Activated T-helper 17 cell treated with anti-CD3 and anti-CD28 coated beads, Interleukin-2, amount 50 U/mL, for 72 hours (primary cell): ENCODE data around the gene ADAT2. TPM values are rescaled to one million over a fixed set of nuclear protein-coding genes. Genes with fewer than 3 reads are reported as not detected.
A peak's percentile ranks its signal among the peaks of the same experiment; 100 is the strongest.

Experiments
- ATAC-seq: fragments of 150-1000 bp; cut with Tn5 transposase; replicated peaks from 2 replicates; pipeline ENCODE4 v1.10.0; 2021; ENCODE audit warnings: mild to moderate bottlenecking, moderate library complexity
- H3K27ac Mint-ChIP-seq: one replicate; pipeline ENCODE4 v1.8.0; 2022; ENCODE audit warnings: mixed read lengths
- H3K27me3 Mint-ChIP-seq: one replicate; pipeline ENCODE4 v1.8.0; 2022; ENCODE audit warnings: mixed read lengths
- H3K36me3 Mint-ChIP-seq: one replicate; pipeline ENCODE4 v1.8.0; 2022; ENCODE audit warnings: low read depth, mild to moderate bottlenecking, mixed read lengths
- H3K4me1 Mint-ChIP-seq: one replicate; pipeline ENCODE4 v1.8.0; 2022; ENCODE audit warnings: mixed read lengths
- H3K4me3 Mint-ChIP-seq: one replicate; pipeline ENCODE4 v1.8.0; 2022; ENCODE audit warnings: mild to moderate bottlenecking, mixed read lengths
- H3K9me3 Mint-ChIP-seq: one replicate; pipeline ENCODE4 v1.8.0; 2022; ENCODE audit warnings: mixed read lengths
- total RNA-seq, 2 donors: library from RNA; stranded (reverse); gene quantifications; one replicate each; pipeline ENCODE4 v1.2.3, GENCODE V29; 2022

Gene ADAT2
- total RNA-seq, 2 donors from 2014 or later, result 20.8 to 32.6 TPM

- H3K4me1 Mint-ChIP-seq, result no peaks in the 10 kb centered on the region
- no peak overlapping the region for H3K27ac Mint-ChIP-seq
- no peaks in the 10 kb centered on the region for H3K27me3 Mint-ChIP-seq
- ATAC-seq, result no peak
- no peak overlapping the region for H3K4me3 Mint-ChIP-seq
- H3K9me3 Mint-ChIP-seq, result no peaks in the 10 kb centered on the region
- H3K36me3 Mint-ChIP-seq, result no peaks in the 10 kb centered on the region
Measured at GRCh38 chr6:143419526-143419925, 31.0 kb downstream of the ADAT2 start.

- no peaks in the 10 kb centered on the region for H3K4me1 Mint-ChIP-seq
- H3K27me3 Mint-ChIP-seq, result no peaks in the 10 kb centered on the region
- ATAC-seq, result no peak
- no peaks in the 10 kb centered on the region for H3K36me3 Mint-ChIP-seq
- no peak overlapping the region for H3K27ac Mint-ChIP-seq
- H3K4me3 Mint-ChIP-seq, result no peak overlapping the region
- H3K9me3 Mint-ChIP-seq, result no peaks in the 10 kb centered on the region
Measured at GRCh38 chr6:143414769-143415168, 35.7 kb downstream of the ADAT2 start.

GRCh38 chr6:143410859-143411270, 39.6 kb downstream of the ADAT2 start:
- no peak for ATAC-seq
- H3K27me3 Mint-ChIP-seq, result peaks cover 4% of the 10 kb centered on the region
- no peaks in the 10 kb centered on the region for H3K4me1 Mint-ChIP-seq
- peaks cover 7% of the 10 kb centered on the region for H3K9me3 Mint-ChIP-seq
- H3K4me3 Mint-ChIP-seq, result no peak overlapping the region
- H3K36me3 Mint-ChIP-seq, result no peaks in the 10 kb centered on the region
- no peak overlapping the region for H3K27ac Mint-ChIP-seq

GRCh38 chr6:143408787-143409162, 41.7 kb downstream of the ADAT2 start:
- Mint-ChIP-seq H3K9me3 (peaks cover 7% of the 10 kb centered on the region), H3K4me1 (no peaks in the 10 kb centered on the region), H3K27me3 (peaks cover 8% of the 10 kb centered on the region), H3K36me3 (no peaks in the 10 kb centered on the region), H3K4me3 (no peak overlapping the region), H3K27ac (peak overlapping the region; percentile 29)
- no peak for ATAC-seq

GRCh38 chr6:143408151-143408786, 42.2 kb downstream of the ADAT2 start:
- Mint-ChIP-seq H3K36me3 (no peaks in the 10 kb centered on the region), H3K27me3 (peaks cover 8% of the 10 kb centered on the region), H3K9me3 (peaks cover 7% of the 10 kb centered on the region), H3K4me3 (no peak overlapping the region), H3K4me1 (no peaks in the 10 kb centered on the region), H3K27ac (peak overlapping the region; percentile 29)
- ATAC-seq, result no peak

- no peaks in the 10 kb centered on the region for H3K4me1 Mint-ChIP-seq
- H3K4me3 Mint-ChIP-seq, result no peak overlapping the region
- ATAC-seq, result no peak
- H3K27ac Mint-ChIP-seq, result no peak overlapping the region
- H3K9me3 Mint-ChIP-seq, result peaks cover 7% of the 10 kb centered on the region
- peaks cover 8% of the 10 kb centered on the region for H3K27me3 Mint-ChIP-seq
- no peaks in the 10 kb centered on the region for H3K36me3 Mint-ChIP-seq
Measured at GRCh38 chr6:143406673-143407072, 43.8 kb downstream of the ADAT2 start.

GRCh38 chr6:143405373-143406154, 44.9 kb downstream of the ADAT2 start:
- Mint-ChIP-seq H3K9me3 (peaks cover 7% of the 10 kb centered on the region), H3K4me1 (peaks cover 7% of the 10 kb centered on the region), H3K27me3 (peaks cover 8% of the 10 kb centered on the region), H3K4me3 (no peak overlapping the region), H3K36me3 (no peaks in the 10 kb centered on the region), H3K27ac (no peak overlapping the region)
- ATAC-seq, result no peak

GRCh38 chr6:143402721-143403336, 47.7 kb downstream of the ADAT2 start:
- no peaks in the 10 kb centered on the region for H3K36me3 Mint-ChIP-seq
- no peak for ATAC-seq
- H3K27me3 Mint-ChIP-seq, result peaks cover 4% of the 10 kb centered on the region
- peaks cover 8% of the 10 kb centered on the region for H3K4me1 Mint-ChIP-seq
- H3K27ac Mint-ChIP-seq, result no peak overlapping the region
- no peaks in the 10 kb centered on the region for H3K9me3 Mint-ChIP-seq
- no peak overlapping the region for H3K4me3 Mint-ChIP-seq

- peaks cover 8% of the 10 kb centered on the region for H3K4me1 Mint-ChIP-seq
- H3K9me3 Mint-ChIP-seq, result no peaks in the 10 kb centered on the region
- peaks cover 4% of the 10 kb centered on the region for H3K27me3 Mint-ChIP-seq
- H3K36me3 Mint-ChIP-seq, result no peaks in the 10 kb centered on the region
- ATAC-seq, result no peak
- no peak overlapping the region for H3K27ac Mint-ChIP-seq
- no peak overlapping the region for H3K4me3 Mint-ChIP-seq
Measured at GRCh38 chr6:143401636-143402370, 48.7 kb downstream of the ADAT2 start.

GRCh38 chr6:143401068-143401446, 49.4 kb downstream of the ADAT2 start:
- no peaks in the 10 kb centered on the region for H3K9me3 Mint-ChIP-seq
- H3K4me3 Mint-ChIP-seq, result peak overlapping the region; percentile 14
- peak overlapping the region; percentile 53 for H3K27ac Mint-ChIP-seq
- H3K27me3 Mint-ChIP-seq, result peaks cover 4% of the 10 kb centered on the region
- ATAC-seq, result no peak
- H3K4me1 Mint-ChIP-seq, result peaks cover 8% of the 10 kb centered on the region
- no peaks in the 10 kb centered on the region for H3K36me3 Mint-ChIP-seq

- Mint-ChIP-seq H3K4me3 (peak overlapping the region; percentile 14), H3K27me3 (peaks cover 1% of the 10 kb centered on the region), H3K4me1 (peaks cover 8% of the 10 kb centered on the region), H3K36me3 (no peaks in the 10 kb centered on the region), H3K27ac (peak overlapping the region; percentile 53), H3K9me3 (no peaks in the 10 kb centered on the region)
- ATAC-seq, result peak; percentile 66
Measured at GRCh38 chr6:143400258-143401067, 50.0 kb downstream of the ADAT2 start.

GRCh38 chr6:143399775-143400174, 50.7 kb downstream of the ADAT2 start:
- ATAC-seq, result no peak
- Mint-ChIP-seq H3K9me3 (no peaks in the 10 kb centered on the region), H3K4me3 (no peak overlapping the region), H3K27me3 (no peaks in the 10 kb centered on the region), H3K4me1 (peaks cover 8% of the 10 kb centered on the region), H3K36me3 (no peaks in the 10 kb centered on the region), H3K27ac (no peak overlapping the region)

- Mint-ChIP-seq H3K9me3 (no peaks in the 10 kb centered on the region), H3K27me3 (no peaks in the 10 kb centered on the region), H3K27ac (no peak overlapping the region), H3K36me3 (no peaks in the 10 kb centered on the region), H3K4me3 (no peak overlapping the region), H3K4me1 (peaks cover 8% of the 10 kb centered on the region)
- no peak for ATAC-seq
Measured at GRCh38 chr6:143399176-143399575, 51.3 kb downstream of the ADAT2 start.
